Measurements from ENCODE around the gene GALE.

DNA sequence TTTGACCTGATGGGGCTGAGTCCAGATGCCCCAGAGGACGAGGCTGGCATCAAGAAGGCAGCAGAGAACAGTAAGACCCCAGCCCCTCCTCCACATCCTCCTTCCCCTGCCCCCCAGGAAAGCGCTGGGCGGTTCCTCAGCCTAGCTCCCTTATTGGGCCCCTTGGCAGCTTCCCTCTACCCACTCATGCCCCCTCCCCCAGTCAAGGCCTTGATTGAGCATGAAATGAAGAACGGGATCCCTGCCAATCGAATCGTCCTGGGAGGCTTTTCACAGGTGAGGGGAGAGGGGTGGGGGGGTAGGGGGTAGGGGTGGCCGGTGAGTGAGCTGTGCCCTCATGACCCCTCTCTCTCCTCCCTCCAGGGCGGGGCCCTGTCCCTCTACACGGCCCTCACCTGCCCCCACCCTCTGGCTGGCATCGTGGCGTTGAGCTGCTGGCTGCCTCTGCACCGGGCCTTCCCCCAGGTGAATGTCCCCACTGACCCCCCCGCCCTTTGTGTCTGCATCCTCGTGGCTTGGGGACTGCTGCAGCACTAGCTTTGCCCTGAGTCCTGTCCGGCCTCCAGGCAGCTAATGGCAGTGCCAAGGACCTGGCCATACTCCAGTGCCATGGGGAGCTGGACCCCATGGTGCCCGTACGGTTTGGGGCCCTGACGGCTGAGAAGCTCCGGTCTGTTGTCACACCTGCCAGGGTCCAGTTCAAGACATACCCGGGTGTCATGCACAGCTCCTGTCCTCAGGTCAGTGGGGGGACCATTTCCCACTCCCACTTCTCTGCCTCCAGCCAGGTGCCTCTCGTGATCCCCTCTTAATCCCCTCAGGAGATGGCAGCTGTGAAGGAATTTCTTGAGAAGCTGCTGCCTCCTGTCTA, 6.5 kb downstream of the GALE start:
- no peak for TF ChIP-seq EZH2phosphoT487 (IDR thresholded peaks at IDR 0.05; ENCODE audit: borderline replicate concordance, low read length)
- TF ChIP-seq, protein P1, sequence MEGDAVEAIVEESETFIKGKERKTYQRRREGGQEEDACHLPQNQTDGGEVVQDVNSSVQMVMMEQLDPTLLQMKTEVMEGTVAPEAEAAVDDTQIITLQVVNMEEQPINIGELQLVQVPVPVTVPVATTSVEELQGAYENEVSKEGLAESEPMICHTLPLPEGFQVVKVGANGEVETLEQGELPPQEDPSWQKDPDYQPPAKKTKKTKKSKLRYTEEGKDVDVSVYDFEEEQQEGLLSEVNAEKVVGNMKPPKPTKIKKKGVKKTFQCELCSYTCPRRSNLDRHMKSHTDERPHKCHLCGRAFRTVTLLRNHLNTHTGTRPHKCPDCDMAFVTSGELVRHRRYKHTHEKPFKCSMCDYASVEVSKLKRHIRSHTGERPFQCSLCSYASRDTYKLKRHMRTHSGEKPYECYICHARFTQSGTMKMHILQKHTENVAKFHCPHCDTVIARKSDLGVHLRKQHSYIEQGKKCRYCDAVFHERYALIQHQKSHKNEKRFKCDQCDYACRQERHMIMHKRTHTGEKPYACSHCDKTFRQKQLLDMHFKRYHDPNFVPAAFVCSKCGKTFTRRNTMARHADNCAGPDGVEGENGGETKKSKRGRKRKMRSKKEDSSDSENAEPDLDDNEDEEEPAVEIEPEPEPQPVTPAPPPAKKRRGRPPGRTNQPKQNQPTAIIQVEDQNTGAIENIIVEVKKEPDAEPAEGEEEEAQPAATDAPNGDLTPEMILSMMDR (conservative IDR thresholded peaks at IDR 0.05; ENCODE audit: low read depth, low read length) = no peak
